ENCODE data around the gene FAAP20.

DNA sequence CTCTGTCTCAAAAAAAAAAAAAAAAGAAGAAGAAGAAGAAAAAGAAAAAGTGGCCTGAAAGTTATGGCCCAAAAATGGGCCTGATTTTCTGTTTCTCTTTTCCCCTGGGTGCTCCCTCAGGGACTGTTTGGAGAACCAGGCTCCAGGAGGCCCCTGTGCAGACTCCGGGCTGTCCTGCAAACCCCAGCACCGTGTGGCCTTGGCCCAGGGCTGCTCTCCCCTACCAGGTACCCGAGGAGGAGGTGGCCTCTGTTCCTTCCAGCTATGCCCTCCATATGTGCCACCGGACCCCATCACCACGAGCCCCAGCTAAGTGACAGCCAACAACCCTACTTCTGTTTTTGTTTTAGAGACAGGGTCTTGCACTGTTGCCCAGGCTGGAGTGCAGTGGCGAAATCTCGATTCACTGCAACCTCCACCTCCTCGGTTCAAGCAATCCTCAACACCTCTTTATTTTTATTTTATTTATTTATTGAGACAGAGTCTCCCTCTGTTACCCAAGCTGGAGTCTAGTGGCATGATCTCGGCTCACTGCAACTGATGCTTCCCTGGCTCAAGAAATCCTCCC lies 7.5 kb upstream of the FAAP20 start:
- TF ChIP-seq, protein P1, sequence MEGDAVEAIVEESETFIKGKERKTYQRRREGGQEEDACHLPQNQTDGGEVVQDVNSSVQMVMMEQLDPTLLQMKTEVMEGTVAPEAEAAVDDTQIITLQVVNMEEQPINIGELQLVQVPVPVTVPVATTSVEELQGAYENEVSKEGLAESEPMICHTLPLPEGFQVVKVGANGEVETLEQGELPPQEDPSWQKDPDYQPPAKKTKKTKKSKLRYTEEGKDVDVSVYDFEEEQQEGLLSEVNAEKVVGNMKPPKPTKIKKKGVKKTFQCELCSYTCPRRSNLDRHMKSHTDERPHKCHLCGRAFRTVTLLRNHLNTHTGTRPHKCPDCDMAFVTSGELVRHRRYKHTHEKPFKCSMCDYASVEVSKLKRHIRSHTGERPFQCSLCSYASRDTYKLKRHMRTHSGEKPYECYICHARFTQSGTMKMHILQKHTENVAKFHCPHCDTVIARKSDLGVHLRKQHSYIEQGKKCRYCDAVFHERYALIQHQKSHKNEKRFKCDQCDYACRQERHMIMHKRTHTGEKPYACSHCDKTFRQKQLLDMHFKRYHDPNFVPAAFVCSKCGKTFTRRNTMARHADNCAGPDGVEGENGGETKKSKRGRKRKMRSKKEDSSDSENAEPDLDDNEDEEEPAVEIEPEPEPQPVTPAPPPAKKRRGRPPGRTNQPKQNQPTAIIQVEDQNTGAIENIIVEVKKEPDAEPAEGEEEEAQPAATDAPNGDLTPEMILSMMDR (conservative IDR thresholded peaks at IDR 0.05 in 1 of 2, IDR thresholded peaks at IDR 0.05 in 1 of 2; ENCODE audit: extremely low read depth in 1 of 2, insufficient read depth in 1 of 2, low read depth in 1 of 2, low read length in 2 of 2), result no peak
- TF ChIP-seq EZH2 (IDR thresholded peaks at IDR 0.05; ENCODE audit: borderline replicate concordance, low read length), result no peak
